Measurements from ENCODE around the gene C10orf143.

C10orf143 gene

GRCh38 chr10:130039141-130039540 lies 71.5 kb downstream of the C10orf143 start:
- Histone ChIP-seq H3K36me3 (ENCODE audit: control insufficient read depth in 2 of 2, insufficient read depth in 2 of 2, low read length in 2 of 2) (no peaks in the 10 kb centered on the region), H3K9me3 (ENCODE audit: control insufficient read depth in 2 of 2, low read length in 2 of 2) (no peaks in the 10 kb centered on the region), H3K4me1 (ENCODE audit: control insufficient read depth in 2 of 2, insufficient read depth in 2 of 2, low read length in 2 of 2) (no peaks in the 10 kb centered on the region), H3K27me3 (ENCODE audit: control insufficient read depth in 2 of 2, insufficient read depth in 2 of 2, low read length in 2 of 2) (no peaks in the 10 kb centered on the region), H3K9ac (ENCODE audit: low read depth in 1 of 2, low read length in 2 of 2) (no peak overlapping the region), H3K27ac (ENCODE audit: low read depth in 2 of 2, low read length in 2 of 2) (no peak overlapping the region), H3K4me3 (ENCODE audit: low read length in 2 of 2) (no peak overlapping the region)

- Histone ChIP-seq H3K27ac (ENCODE audit: low read depth in 2 of 2, low read length in 2 of 2) (no peak overlapping the region), H3K36me3 (ENCODE audit: control insufficient read depth in 2 of 2, insufficient read depth in 2 of 2, low read length in 2 of 2) (no peaks in the 10 kb centered on the region), H3K4me1 (ENCODE audit: control insufficient read depth in 2 of 2, insufficient read depth in 2 of 2, low read length in 2 of 2) (no peaks in the 10 kb centered on the region), H3K9me3 (ENCODE audit: control insufficient read depth in 2 of 2, low read length in 2 of 2) (no peaks in the 10 kb centered on the region), H3K4me3 (ENCODE audit: low read length in 2 of 2) (no peak overlapping the region), H3K9ac (ENCODE audit: low read depth in 1 of 2, low read length in 2 of 2) (no peak overlapping the region), H3K27me3 (ENCODE audit: control insufficient read depth in 2 of 2, insufficient read depth in 2 of 2, low read length in 2 of 2) (no peaks in the 10 kb centered on the region)
Observed at GRCh38 chr10:130038611-130039109, 72.0 kb downstream of the C10orf143 start.

DNA sequence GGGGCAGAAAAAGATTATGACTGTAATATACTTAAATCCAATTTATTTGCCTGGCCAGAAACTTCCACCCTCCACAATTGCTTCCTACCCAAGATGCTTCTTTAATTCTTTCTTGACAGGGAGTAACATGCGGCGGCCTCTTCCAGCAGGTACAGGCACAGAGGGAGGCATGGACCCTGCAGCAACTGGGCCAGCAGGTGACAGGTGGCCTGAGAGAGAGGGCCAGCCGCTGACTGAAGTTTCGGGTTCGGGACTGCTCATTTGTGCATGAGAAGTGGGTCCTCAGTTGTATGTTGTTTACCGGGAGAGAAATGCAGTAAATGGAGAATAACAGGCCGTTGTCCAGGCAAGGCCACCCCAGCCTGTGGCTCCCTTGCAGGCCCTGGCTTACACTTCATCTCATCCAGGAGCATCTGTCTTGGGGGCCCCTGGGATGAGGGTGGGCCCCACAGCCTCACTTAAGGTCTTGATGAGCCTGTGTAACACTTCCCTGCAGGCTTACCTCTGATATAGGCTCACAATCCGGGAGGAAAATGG lies 72.5 kb downstream of the C10orf143 start:
- H3K4me1 ChIP-seq (ENCODE audit: control insufficient read depth in 2 of 2, insufficient read depth in 2 of 2, low read length in 2 of 2) = no peaks in the 10 kb centered on the region
- H3K27me3 ChIP-seq (ENCODE audit: control insufficient read depth in 2 of 2, insufficient read depth in 2 of 2, low read length in 2 of 2) = no peaks in the 10 kb centered on the region
- H3K9ac ChIP-seq (ENCODE audit: low read depth in 1 of 2, low read length in 2 of 2) = no peak overlapping the region
- no peak overlapping the region for H3K27ac ChIP-seq (ENCODE audit: low read depth in 2 of 2, low read length in 2 of 2)
- H3K9me3 ChIP-seq (ENCODE audit: control insufficient read depth in 2 of 2, low read length in 2 of 2) = no peaks in the 10 kb centered on the region
- no peaks in the 10 kb centered on the region for H3K36me3 ChIP-seq (ENCODE audit: control insufficient read depth in 2 of 2, insufficient read depth in 2 of 2, low read length in 2 of 2)
- no peak overlapping the region for H3K4me3 ChIP-seq (ENCODE audit: low read length in 2 of 2)

DNA sequence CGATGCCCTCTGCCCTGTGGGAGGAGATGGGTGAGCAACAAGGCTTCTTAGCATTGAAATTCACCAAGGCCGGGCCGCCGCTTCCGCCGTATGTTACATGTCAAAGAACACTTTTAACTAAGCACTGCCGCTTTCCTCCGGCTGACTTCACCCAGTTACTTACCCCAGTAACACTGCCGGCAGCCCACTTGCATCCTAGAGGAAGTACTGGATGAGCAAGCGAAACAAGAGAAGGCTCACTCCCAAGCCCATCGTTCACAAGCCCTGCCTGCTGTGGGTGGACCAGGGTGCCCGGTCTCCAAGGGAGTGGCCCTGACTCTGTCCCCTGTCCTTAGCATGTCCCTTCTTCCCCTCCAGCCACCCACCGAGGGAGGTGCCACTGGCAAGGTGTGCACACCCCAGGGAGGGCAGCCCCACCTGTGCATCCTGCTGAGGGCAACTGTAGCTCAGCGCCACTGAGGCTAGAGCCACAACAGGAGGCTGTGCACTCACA lies 73.4 kb downstream of the C10orf143 start:
- H3K9ac ChIP-seq (ENCODE audit: low read depth in 1 of 2, low read length in 2 of 2) = no peak overlapping the region
- H3K4me1 ChIP-seq (ENCODE audit: control insufficient read depth in 2 of 2, insufficient read depth in 2 of 2, low read length in 2 of 2) = no peaks in the 10 kb centered on the region
- no peak overlapping the region for H3K27ac ChIP-seq (ENCODE audit: low read depth in 2 of 2, low read length in 2 of 2)

DNA sequence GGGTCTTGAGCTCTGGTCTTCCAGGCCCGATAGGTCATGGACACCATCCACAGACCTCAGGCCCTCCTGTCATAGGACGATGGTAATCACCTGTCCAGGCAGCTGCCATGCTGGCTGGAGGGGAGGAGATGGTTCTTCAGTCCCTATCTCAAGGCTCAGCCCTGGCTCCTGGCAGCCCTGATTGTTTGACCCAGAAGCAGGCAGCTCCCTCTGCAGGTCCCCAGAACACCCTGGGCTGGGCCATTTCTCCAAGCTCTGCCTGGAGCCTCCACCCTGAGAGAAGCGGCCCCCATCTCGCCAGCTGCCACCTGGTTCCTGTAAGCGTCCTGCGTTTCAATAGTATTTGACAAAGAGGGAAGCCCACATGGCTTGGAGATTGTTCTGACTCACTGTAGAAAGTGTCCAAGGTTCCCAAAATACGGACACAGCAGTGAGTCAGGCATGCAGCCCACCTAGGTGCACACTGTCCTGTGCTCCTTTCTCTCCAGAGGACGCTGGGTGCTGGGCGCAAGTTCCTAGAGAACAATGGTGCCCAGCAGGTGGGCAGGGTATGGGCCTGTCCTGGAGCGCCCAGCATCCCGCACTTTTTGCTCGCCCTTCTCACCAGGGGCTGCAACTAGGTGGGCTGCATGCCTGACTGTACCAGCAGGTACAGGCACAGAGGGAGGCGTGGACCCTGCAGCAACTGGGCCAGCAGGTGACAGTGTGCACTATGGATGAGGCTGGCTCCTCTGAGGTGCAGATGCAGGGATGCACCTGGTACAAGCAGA lies 74.1 kb downstream of the C10orf143 start:
- no peak overlapping the region for H3K27ac ChIP-seq (ENCODE audit: low read depth in 2 of 2, low read length in 2 of 2)
- no peaks in the 10 kb centered on the region for H3K9me3 ChIP-seq (ENCODE audit: control insufficient read depth in 2 of 2, low read length in 2 of 2)
- no peaks in the 10 kb centered on the region for H3K36me3 ChIP-seq (ENCODE audit: control insufficient read depth in 2 of 2, insufficient read depth in 2 of 2, low read length in 2 of 2)
- H3K4me1 ChIP-seq (ENCODE audit: control insufficient read depth in 2 of 2, insufficient read depth in 2 of 2, low read length in 2 of 2) = no peaks in the 10 kb centered on the region
- H3K9ac ChIP-seq (ENCODE audit: low read depth in 1 of 2, low read length in 2 of 2) = no peak overlapping the region
- no peak overlapping the region for H3K4me3 ChIP-seq (ENCODE audit: low read length in 2 of 2)
- no peaks in the 10 kb centered on the region for H3K27me3 ChIP-seq (ENCODE audit: control insufficient read depth in 2 of 2, insufficient read depth in 2 of 2, low read length in 2 of 2)

More for the DNA sequence above, 73.4 kb downstream of the C10orf143 start:
- Histone ChIP-seq H3K4me3 (ENCODE audit: low read length in 2 of 2) (no peak overlapping the region), H3K27me3 (ENCODE audit: control insufficient read depth in 2 of 2, insufficient read depth in 2 of 2, low read length in 2 of 2) (no peaks in the 10 kb centered on the region), H3K36me3 (ENCODE audit: control insufficient read depth in 2 of 2, insufficient read depth in 2 of 2, low read length in 2 of 2) (no peaks in the 10 kb centered on the region), H3K9me3 (ENCODE audit: control insufficient read depth in 2 of 2, low read length in 2 of 2) (no peaks in the 10 kb centered on the region)

- Histone ChIP-seq H3K9ac (ENCODE audit: low read depth in 1 of 2, low read length in 2 of 2) (no peak overlapping the region), H3K27me3 (ENCODE audit: control insufficient read depth in 2 of 2, insufficient read depth in 2 of 2, low read length in 2 of 2) (no peaks in the 10 kb centered on the region), H3K9me3 (ENCODE audit: control insufficient read depth in 2 of 2, low read length in 2 of 2) (no peaks in the 10 kb centered on the region), H3K36me3 (ENCODE audit: control insufficient read depth in 2 of 2, insufficient read depth in 2 of 2, low read length in 2 of 2) (no peaks in the 10 kb centered on the region), H3K4me3 (ENCODE audit: low read length in 2 of 2) (no peak overlapping the region), H3K4me1 (ENCODE audit: control insufficient read depth in 2 of 2, insufficient read depth in 2 of 2, low read length in 2 of 2) (no peaks in the 10 kb centered on the region), H3K27ac (ENCODE audit: low read depth in 2 of 2, low read length in 2 of 2) (no peak overlapping the region)
Observed at GRCh38 chr10:130029209-130029608, 81.4 kb downstream of the C10orf143 start.

DNA sequence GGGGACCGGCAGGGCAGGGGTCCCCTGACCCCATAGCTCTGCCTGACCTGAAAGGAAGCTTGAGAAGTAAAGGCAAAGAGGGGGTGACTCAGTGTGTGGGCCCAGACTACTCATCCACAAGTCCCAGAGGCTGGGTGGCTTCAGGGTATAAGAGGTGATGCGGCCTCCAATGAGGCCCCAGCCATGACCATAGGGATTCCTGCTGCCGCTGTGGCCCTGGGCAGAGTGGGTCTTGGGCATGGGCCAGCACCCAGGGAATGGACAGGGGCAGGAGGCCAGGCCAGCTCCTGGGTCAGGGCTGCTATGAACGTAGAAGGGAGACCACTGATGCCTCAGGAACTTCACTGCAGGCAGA lies 82.2 kb downstream of the C10orf143 start:
- H3K4me3 ChIP-seq (ENCODE audit: low read length in 2 of 2) = no peak overlapping the region
- H3K9ac ChIP-seq (ENCODE audit: low read depth in 1 of 2, low read length in 2 of 2) = no peak overlapping the region
- H3K9me3 ChIP-seq (ENCODE audit: control insufficient read depth in 2 of 2, low read length in 2 of 2) = no peaks in the 10 kb centered on the region
- H3K36me3 ChIP-seq (ENCODE audit: control insufficient read depth in 2 of 2, insufficient read depth in 2 of 2, low read length in 2 of 2) = no peaks in the 10 kb centered on the region
- no peak overlapping the region for H3K27ac ChIP-seq (ENCODE audit: low read depth in 2 of 2, low read length in 2 of 2)
- H3K4me1 ChIP-seq (ENCODE audit: control insufficient read depth in 2 of 2, insufficient read depth in 2 of 2, low read length in 2 of 2) = no peaks in the 10 kb centered on the region
- H3K27me3 ChIP-seq (ENCODE audit: control insufficient read depth in 2 of 2, insufficient read depth in 2 of 2, low read length in 2 of 2) = no peaks in the 10 kb centered on the region

- H3K9ac ChIP-seq (ENCODE audit: low read depth in 1 of 2, low read length in 2 of 2) = no peak overlapping the region
- H3K27ac ChIP-seq (ENCODE audit: low read depth in 2 of 2, low read length in 2 of 2) = no peak overlapping the region
- H3K9me3 ChIP-seq (ENCODE audit: control insufficient read depth in 2 of 2, low read length in 2 of 2) = no peaks in the 10 kb centered on the region
- H3K36me3 ChIP-seq (ENCODE audit: control insufficient read depth in 2 of 2, insufficient read depth in 2 of 2, low read length in 2 of 2) = no peaks in the 10 kb centered on the region
- no peak overlapping the region for H3K4me3 ChIP-seq (ENCODE audit: low read length in 2 of 2)
- no peaks in the 10 kb centered on the region for H3K27me3 ChIP-seq (ENCODE audit: control insufficient read depth in 2 of 2, insufficient read depth in 2 of 2, low read length in 2 of 2)
- H3K4me1 ChIP-seq (ENCODE audit: control insufficient read depth in 2 of 2, insufficient read depth in 2 of 2, low read length in 2 of 2) = no peaks in the 10 kb centered on the region
Observed at GRCh38 chr10:130027716-130028464, 82.7 kb downstream of the C10orf143 start.

GRCh38 chr10:130026670-130027456 lies 83.8 kb downstream of the C10orf143 start:
- no peaks in the 10 kb centered on the region for H3K27me3 ChIP-seq (ENCODE audit: control insufficient read depth in 2 of 2, insufficient read depth in 2 of 2, low read length in 2 of 2)
- no peak overlapping the region for H3K27ac ChIP-seq (ENCODE audit: low read depth in 2 of 2, low read length in 2 of 2)
- no peaks in the 10 kb centered on the region for H3K9me3 ChIP-seq (ENCODE audit: control insufficient read depth in 2 of 2, low read length in 2 of 2)
- H3K4me1 ChIP-seq (ENCODE audit: control insufficient read depth in 2 of 2, insufficient read depth in 2 of 2, low read length in 2 of 2) = no peaks in the 10 kb centered on the region
- H3K9ac ChIP-seq (ENCODE audit: low read depth in 1 of 2, low read length in 2 of 2) = no peak overlapping the region
- no peaks in the 10 kb centered on the region for H3K36me3 ChIP-seq (ENCODE audit: control insufficient read depth in 2 of 2, insufficient read depth in 2 of 2, low read length in 2 of 2)
- H3K4me3 ChIP-seq (ENCODE audit: low read length in 2 of 2) = no peak overlapping the region

All from mucosa of rectum (tissue), 2 donors.